HG03354 (cell line): Measurements from ENCODE around the gene OR10H4.
"Not testable (repeated sequence)": the region's sequence is repeated elsewhere in the genome, so short reads cannot be mapped to it uniquely, and the experiment has no call there.

Experiments
- ATAC-seq: cut with Tn5 transposase; IDR thresholded peaks from one replicate; pipeline ENCODE4 v1.9.1; 2021; ENCODE audit warnings: mild to moderate bottlenecking; ENCODE audit not compliant: unreplicated experiment, poor library complexity, severe bottlenecking

OR10H4 gene

GRCh38 chr19:15936950-15937349 is 11.9 kb upstream of the OR10H4 start:
- ATAC-seq = no peak

DNA sequence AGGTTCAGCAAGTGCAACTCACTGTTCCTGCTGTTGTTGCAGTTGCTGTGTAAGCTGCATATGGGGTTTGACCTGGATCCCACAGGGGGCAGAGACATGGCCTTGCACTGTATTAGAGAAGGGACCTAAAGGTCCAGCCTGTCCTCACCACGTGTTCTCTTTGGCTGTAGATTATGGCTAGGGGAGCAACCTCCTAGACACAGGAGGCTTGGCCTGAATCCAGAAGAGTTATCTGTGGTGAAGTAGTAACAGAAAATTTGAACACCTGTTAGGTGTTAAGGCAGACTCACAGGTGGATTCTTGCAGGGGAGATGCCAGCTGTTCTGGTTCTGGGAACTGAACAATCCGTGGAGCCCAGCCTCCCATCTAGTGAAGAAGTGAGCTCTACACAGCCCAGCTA is 11.0 kb upstream of the OR10H4 start:
- ATAC-seq = no peak

GRCh38 chr19:15944401-15944800 is 4.4 kb upstream of the OR10H4 start:
- ATAC-seq = no peak

DNA sequence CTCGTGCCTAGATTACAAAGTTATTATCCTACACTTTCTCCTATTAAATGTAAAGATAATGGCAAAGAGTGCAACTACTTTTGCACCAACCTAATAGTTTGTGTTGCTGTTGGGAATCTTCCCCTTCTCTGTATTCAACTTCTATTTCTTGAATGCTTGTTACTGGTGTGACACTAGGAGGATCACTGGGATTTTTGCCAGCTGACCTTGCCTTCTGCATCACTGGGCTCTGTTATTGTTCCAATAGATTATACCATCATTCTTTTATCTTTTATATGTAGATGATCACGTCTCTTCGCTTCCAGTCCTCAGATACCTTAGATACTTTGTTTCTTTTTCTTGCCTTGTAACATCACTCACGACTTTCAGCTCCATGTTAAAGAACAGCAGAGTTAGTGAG is 3.5 kb upstream of the OR10H4 start:
- no peak for ATAC-seq

DNA sequence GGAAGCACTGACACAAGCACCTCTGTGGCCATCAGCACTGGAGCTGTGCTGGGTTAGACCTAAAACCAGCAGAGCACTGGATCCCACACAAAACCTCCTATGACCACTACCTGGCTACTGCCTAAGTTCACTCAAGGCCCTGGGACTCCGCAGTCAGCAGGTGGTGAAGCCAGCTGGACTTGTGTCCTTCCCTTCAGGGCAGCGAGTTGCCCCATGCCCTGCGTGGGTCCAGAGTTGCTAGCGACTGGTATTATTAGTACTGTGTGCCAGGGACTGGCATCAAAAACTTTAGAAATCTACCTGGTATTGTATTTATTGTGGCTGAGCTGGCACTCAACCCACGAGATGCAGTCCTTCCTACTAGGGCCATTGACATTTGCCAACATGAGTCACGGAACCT is 6.0 kb downstream of the OR10H4 start:
- no peak for ATAC-seq

- no peak for ATAC-seq
Measured at GRCh38 chr19:15962319-15962718, 13.5 kb downstream of the OR10H4 start.

DNA sequence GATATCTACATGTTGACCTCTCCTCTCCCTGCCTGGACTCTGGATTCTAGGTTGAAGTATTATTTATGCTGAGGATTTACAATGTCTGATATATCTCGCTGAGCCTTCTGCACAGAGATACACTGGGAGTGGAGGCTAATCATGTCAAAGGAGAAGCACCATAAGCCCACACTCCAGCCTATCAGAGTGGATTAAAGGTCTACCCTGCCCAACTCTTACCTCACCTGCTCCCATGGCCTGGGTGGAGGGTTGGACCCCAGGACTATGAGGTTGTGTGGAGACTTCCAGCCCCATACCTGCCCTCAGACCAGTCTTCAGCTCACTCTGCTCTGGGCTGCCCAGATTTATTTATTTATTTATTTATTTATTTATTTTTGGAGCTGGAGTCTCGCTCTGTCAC is 15.4 kb downstream of the OR10H4 start:
- ATAC-seq = no peak

DNA sequence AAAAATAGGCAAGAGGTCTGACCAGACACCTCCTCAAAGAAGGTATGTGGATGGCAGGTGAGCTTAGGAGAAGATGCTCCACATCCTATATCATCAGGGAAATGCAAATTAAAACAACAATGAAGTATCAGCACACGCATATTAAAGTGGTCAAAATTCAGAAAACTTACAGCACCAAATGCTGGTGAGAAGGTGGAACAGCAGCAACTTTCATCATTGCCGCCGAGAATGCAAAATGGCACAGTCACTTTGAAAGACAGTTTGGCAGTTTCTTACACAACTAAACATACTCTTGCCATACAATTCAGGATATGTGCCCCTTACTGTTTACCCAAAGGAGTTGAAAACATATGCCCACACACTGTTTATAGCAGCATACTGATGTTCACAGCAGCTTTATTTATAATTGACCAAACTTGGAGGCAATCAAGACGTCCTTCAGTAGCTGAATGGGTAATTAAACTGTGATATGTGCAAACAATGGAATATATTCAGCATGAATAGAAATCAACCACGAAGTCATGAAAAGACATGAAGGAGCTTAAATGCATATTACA is 22.5 kb downstream of the OR10H4 start:
- ATAC-seq = no peak

DNA sequence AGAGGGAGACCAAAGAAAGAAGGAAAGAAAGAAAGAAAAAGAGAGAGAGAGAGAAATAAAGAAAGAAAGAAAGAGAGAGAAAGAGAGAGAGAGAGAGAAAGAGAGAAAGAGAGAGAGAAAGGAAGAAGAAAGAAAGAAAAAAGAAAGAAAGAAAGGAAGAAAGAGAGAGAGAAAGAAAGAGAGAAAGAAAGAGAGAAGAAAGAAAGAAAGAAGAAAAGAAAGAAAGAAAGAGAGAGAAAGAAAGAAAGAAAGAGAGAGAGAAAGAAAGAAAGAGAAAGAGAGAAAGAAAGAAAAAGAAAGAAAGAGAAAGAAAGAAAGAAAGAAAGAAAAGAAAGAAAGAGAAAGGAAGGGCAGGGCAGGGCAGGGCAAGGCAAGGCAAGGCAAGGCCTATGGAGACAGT is 23.2 kb downstream of the OR10H4 start:
- ATAC-seq = not testable (repeated sequence)

DNA sequence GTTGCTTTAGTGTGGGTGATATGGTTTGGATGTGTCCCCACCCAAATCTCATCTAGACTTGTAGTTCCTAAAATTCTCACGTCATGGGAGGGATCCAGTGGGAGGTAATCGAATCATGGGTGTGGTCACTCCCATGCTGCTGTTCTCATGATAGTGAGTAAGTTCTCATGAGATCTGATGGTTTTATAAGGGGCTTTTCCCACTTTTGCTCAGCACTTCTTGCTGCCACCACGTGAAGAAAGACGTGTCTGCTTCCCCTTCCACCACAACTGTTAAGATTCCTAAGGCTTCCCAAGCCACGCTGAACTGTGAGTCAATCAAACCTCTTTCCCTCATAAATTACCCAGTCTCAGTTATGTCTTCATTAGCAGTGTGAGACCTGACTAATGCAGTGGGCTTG is 26.0 kb downstream of the OR10H4 start:
- ATAC-seq = no peak

DNA sequence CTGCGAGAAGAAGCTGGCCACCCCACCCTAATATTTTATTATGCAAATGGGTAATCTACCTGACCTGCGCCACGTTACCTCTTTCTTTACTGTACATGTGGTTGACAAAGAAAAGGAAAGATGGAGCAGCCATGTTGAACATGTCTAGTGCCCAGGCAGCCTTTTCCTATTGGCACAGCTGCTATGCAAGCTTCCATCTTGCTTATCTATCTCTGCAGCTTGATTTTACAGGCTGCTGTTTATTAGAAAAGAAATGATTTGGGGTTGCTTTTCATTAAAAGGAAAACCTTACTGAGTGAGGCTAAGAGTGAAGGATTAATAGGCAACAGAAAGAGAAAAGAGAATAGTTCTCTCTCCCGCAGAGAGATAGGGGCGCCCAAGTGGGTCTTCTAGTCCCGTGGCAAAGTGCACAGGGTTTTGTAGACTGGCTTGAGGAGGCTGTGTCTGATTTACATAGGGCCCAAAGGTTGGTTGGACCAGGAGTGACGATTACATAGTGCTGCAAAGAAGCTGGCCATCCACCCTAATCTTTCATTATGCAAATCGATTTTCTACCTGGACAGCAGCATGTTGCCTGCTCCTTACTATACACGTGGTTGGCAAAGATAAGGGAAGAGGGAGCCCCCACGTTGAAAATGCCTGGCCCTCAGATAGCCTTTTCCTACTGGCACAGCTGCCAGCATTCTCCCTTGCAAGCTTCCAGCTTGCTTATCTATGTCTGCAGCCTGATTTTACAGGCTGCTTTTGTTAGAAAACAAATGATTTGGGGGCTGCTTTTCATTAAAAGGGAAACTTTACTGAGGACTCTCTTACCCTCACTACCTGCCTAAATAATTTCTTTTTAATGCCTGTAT is 28.3 kb downstream of the OR10H4 start:
- ATAC-seq = no peak

DNA sequence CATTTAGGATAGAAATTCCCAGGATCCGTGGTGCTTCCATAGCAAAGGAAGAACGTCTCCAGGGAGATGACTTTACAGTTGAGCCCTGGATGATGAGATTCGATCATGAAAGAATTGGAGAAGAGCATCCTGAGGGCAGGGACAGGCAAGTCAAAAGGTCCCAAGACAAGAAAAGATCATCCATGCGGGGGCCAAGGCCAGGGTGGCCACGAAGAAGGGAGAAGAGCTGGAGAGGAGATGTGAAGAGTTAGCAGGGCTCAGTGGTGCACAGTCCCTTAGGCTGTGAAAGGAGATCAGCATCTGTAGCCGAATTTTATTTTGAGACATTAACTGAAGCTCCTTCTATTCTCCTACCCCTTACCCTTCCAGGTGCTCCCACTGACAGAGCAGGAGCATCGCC is 28.9 kb downstream of the OR10H4 start:
- no peak for ATAC-seq

- no peak for ATAC-seq
Measured at GRCh38 chr19:15979293-15979692, 30.5 kb downstream of the OR10H4 start.

DNA sequence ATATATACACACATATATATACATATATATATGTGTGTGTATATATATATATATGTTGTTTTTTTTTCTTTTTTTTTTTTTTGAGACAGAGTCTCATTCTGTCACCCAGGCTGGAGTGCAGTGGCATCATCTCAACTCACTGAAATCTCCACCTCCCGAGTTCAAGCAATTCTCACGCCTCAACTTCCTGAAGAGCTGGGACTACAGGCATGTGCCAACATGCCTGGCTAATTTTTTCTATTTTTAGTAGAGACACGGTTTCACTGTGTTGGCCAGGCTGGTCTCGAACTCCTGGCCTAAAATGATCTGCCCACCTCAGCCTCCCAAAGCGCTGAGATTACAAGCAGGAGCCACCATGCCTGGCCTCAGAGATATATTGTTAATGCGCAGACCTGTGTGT is 37.0 kb downstream of the OR10H4 start:
- ATAC-seq = not testable (repeated sequence)

DNA sequence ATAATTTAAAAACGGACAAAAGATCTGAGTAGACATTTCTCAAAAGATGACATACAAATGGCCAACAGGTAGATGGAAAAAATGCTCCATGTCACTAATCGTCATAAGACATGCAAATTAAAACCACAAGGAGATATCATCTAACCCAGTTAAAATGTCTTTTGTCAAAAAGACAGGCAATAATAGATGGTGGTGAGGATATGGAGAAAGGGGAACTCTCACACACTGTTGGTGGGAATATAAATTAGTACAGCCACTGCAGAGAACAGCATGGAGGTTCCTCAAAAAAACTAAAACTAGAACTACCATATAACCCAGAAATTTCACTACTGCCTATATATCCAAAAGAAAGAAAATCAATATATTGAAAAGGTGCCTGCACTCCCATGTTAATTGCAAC is 37.9 kb downstream of the OR10H4 start:
- no peak for ATAC-seq

DNA sequence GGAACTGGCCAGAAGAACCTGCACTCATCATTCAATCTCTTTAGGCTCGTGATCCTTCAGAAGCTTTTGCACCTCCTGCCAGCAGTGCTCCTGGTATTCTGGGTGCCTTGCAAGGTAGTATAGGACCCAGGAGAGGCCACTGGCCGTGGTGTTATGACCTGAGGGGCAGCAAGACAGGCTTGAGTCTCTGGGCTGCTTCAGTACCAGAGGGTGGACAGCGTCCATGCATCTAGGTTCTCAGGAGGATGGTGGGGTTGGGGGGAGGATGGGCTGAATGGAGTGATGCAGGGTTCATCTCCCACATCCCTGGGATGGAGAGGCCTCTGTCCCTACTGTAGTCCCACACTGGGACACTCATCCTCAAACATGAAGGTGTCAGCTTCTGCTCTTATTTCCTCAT is 41.1 kb downstream of the OR10H4 start:
- no peak for ATAC-seq

- ATAC-seq = no peak
Measured at GRCh38 chr19:15991602-15992001, 42.8 kb downstream of the OR10H4 start.

DNA sequence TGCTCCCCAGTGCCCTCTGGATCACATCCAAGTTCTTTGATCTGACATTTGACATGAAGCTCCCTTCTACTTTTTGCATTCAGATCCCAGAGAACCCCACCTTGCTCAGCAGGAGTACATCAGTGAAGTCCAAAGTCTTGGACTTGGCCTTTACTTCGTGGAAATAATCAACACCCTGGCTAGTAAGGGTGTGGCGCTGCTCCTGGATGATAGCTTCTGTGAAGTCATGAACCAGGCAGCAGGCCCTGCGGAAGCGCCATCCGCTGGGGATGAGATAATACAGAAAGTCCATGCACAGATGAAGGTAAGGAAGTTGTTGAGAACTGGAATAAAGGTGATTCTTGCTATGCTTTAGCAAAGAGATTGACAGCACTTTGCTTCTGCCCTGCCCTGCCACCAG is 43.2 kb downstream of the OR10H4 start:
- no peak for ATAC-seq

DNA sequence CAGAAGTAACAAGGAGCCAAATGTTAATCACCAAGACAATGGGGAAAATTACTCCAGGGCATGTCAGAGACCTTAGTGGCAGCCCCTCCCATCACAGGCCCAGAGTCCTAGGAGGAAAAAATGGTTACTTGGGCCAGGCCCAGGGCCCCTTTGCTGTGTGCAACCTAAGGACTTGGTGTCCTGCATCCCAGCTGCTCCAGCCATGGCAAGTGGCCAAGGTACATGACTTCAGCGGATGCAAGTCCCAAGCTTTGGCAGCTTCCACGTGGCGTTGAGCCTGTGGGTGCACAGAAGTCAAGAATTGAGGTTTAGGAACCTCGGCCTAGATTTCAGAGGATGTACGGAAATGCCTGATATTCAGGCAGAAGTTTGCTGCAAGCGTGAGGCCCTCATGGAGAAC is 46.7 kb downstream of the OR10H4 start:
- ATAC-seq = no peak

GRCh38 chr19:15998166-15998565 is 49.4 kb downstream of the OR10H4 start:
- ATAC-seq = no peak
